B cell (primary cell): ENCODE measurements around the gene LRP1.

Experiments
- CTCF ChIP-seq: fragments of 200-600 bp; IDR thresholded peaks from one replicate; pipeline ENCODE4 v1.8.0; 2022; ENCODE audit warnings: antibody characterized with exemption, mild to moderate bottlenecking
- EZH2 ChIP-seq: IDR thresholded peaks from 2 replicates; pipeline ENCODE4 v1.6.1; 2012; ENCODE audit warnings: borderline replicate concordance, low read depth, mild to moderate bottlenecking, moderate library complexity, low read length; ENCODE audit not compliant: insufficient read depth, poor library complexity, severe bottlenecking

GRCh38 chr12:57195186-57195585 lies 66.9 kb downstream of the LRP1 start:
- TF ChIP-seq CTCF: no peak
- no peak for TF ChIP-seq EZH2
